H1 (cell line): ENCODE data around the gene CELSR1. TPM values are rescaled to one million over a fixed set of nuclear protein-coding genes. Genes with fewer than 3 reads are reported as not detected.

ENCODE experiments used
- CTCF ChIA-PET: fragments of 300-600 bp; sonication (Branson Sonifier 250); formaldehyde crosslinking; loops from one replicate; lab custom pipeline; 2021; ENCODE audit not compliant: partially characterized antibody; lab: Charles Lee
- POLR2A ChIA-PET: fragments of 300-600 bp; sonication (Branson Sonifier 250); formaldehyde crosslinking; loops from one replicate; lab custom pipeline; 2021; ENCODE audit warnings: inconsistent platforms; ENCODE audit not compliant: partially characterized antibody; lab: Charles Lee
- DNase-seq, 2 experiments: peaks; one replicate each; pipeline versions ENCODE4 v3.0.0 to v3.0.0-alpha.2; 2010 to 2022; ENCODE audit warnings: low spot score in 2 of 2, low read depth in 1 of 2, mixed read lengths in 1 of 2
- FAIRE-seq: peaks from 2 replicates; lab custom pipeline; 2011; peaks lifted over from hg19 to GRCh38; lab: Jason Lieb, UNC
- H2AFZ ChIP-seq: 2 replicates; pipeline ENCODE4 v1.8.1; 2012; ENCODE audit warnings: low read length, inconsistent platforms
- H2AK5ac ChIP-seq: 2 replicates; pipeline ENCODE4 v1.6.1; 2013; ENCODE audit warnings: low read depth, low read length
- H2BK120ac ChIP-seq: replicated peaks from 2 replicates; pipeline ENCODE3; 2013; ENCODE audit warnings: low read depth, low read length, inconsistent platforms
- H2BK12ac ChIP-seq: 2 replicates; pipeline ENCODE4 v1.6.1; 2013; ENCODE audit warnings: low read depth, low read length
- H2BK15ac ChIP-seq: 2 replicates; pipeline ENCODE4 v1.6.1; 2013; ENCODE audit warnings: low read length
- H2BK20ac ChIP-seq: 2 replicates; pipeline ENCODE4 v1.6.1; 2013; ENCODE audit warnings: low read length
- H2BK5ac ChIP-seq: 2 replicates; pipeline ENCODE4 v1.6.1; 2013; ENCODE audit warnings: low read depth, low read length
- H3K14ac ChIP-seq: 2 replicates; pipeline ENCODE4 v1.6.1; 2013; ENCODE audit warnings: inconsistent platforms; ENCODE audit not compliant: insufficient read length
- H3K18ac ChIP-seq: 2 replicates; pipeline ENCODE4 v1.6.1; 2013; ENCODE audit warnings: low read length; ENCODE audit errors: extremely low read depth
- H3K23ac ChIP-seq: 2 replicates; pipeline ENCODE4 v1.6.1; 2013; ENCODE audit warnings: inconsistent platforms; ENCODE audit not compliant: insufficient read length
- H3K23me2 ChIP-seq: 2 replicates; pipeline ENCODE4 v1.6.1; 2013; ENCODE audit warnings: low read depth, low read length
- H3K27ac ChIP-seq: 2 replicates; pipeline ENCODE4 v1.6.1; 2011; ENCODE audit warnings: low read depth, low read length, inconsistent platforms
- H3K27me3 ChIP-seq, 4 experiments: replicated peaks in 1 of 4; 1 replicate in 1 of 4; 2 replicates in 3 of 4; pipeline versions ENCODE4 v1.6.1 to v1.8.1; 2011 to 2013; ENCODE audit warnings: low read length in 3 of 4, mild to moderate bottlenecking in 3 of 4, inconsistent platforms in 2 of 4, mixed read lengths in 2 of 4, moderate library complexity in 1 of 4; ENCODE audit not compliant: control insufficient read depth in 3 of 4, insufficient read depth in 3 of 4; ENCODE audit errors: extremely low read depth in 1 of 4
- H3K36me3 ChIP-seq, 4 experiments: 2 replicates each; pipeline versions ENCODE4 v1.6.1 to v1.8.1; 2011 to 2013; ENCODE audit warnings: mild to moderate bottlenecking in 4 of 4, low read length in 3 of 4, moderate library complexity in 2 of 4, control low read depth in 1 of 4, inconsistent platforms in 1 of 4; ENCODE audit not compliant: insufficient read depth in 4 of 4, control insufficient read depth in 2 of 4
- H3K4ac ChIP-seq: replicated peaks from 2 replicates; pipeline ENCODE3; 2013; ENCODE audit warnings: low read length, low read depth, mixed read lengths, inconsistent platforms; ENCODE audit not compliant: insufficient read length
- H3K4me1 ChIP-seq, 4 experiments: replicated peaks in 1 of 4; 1 replicate in 1 of 4; 2 replicates in 3 of 4; pipeline versions ENCODE4 v1.6.1 to v1.8.1; 2011 to 2013; ENCODE audit warnings: low read length in 3 of 4, inconsistent platforms in 2 of 4, mixed read lengths in 1 of 4; ENCODE audit not compliant: insufficient read depth in 4 of 4, control insufficient read depth in 3 of 4
- H3K4me2 ChIP-seq, 2 experiments: 2 replicates each; pipeline versions ENCODE4 v1.6.1 to v1.8.1; 2011 to 2013; ENCODE audit warnings: low read depth in 2 of 2, low read length in 2 of 2, control low read depth in 1 of 2, inconsistent platforms in 1 of 2, mild to moderate bottlenecking in 1 of 2; ENCODE audit not compliant: insufficient read depth in 1 of 2
- H3K4me3 ChIP-seq, 4 experiments: fragments of 200-600, 300-600 bp in 1 of 4; sonication (generic), shearing (Covaris generic), sonication (Bioruptor Twin) in 1 of 4; 2 replicates each; pipeline versions ENCODE4 v1.5.1 to v1.8.1; 2011 to 2016; ENCODE audit warnings: low read length in 4 of 4, low read depth in 3 of 4, control low read depth in 2 of 4, inconsistent platforms in 2 of 4, mild to moderate bottlenecking in 2 of 4, mixed read lengths in 1 of 4, moderate library complexity in 1 of 4; ENCODE audit not compliant: insufficient read depth in 2 of 4; ENCODE audit errors: extremely low read depth in 1 of 4
- H3K56ac ChIP-seq: replicated peaks from 2 replicates; pipeline ENCODE3; 2013; ENCODE audit warnings: low read depth, mild to moderate bottlenecking, mixed read lengths, low read length, inconsistent platforms; ENCODE audit not compliant: insufficient read length
- H3K79me1 ChIP-seq: 2 replicates; pipeline ENCODE4 v1.6.1; 2013; ENCODE audit warnings: low read depth, low read length, control low read depth
- H3K79me2 ChIP-seq, 2 experiments: 2 replicates each; pipeline versions ENCODE4 v1.6.1 to v1.8.1; 2012 to 2013; ENCODE audit warnings: low read length in 2 of 2, mild to moderate bottlenecking in 2 of 2, inconsistent platforms in 1 of 2; ENCODE audit not compliant: insufficient read depth in 2 of 2, control insufficient read depth in 1 of 2
- H3K9ac ChIP-seq, 4 experiments: replicated peaks in 1 of 4; 1 replicate in 1 of 4; 2 replicates in 3 of 4; pipeline versions ENCODE4 v1.6.1 to v1.8.1; 2011 to 2013; ENCODE audit warnings: low read depth in 3 of 4, low read length in 3 of 4, control low read depth in 2 of 4, mild to moderate bottlenecking in 2 of 4, moderate library complexity in 2 of 4, inconsistent platforms in 1 of 4; ENCODE audit errors: extremely low read depth in 1 of 4
- H3K9me3 ChIP-seq, 2 experiments: 2 replicates each; pipeline versions ENCODE4 v1.6.1 to v1.8.1; 2012 to 2013; ENCODE audit warnings: mild to moderate bottlenecking in 2 of 2, moderate library complexity in 2 of 2, control low read depth in 1 of 2, inconsistent platforms in 1 of 2, low read depth in 1 of 2, low read length in 1 of 2, mixed read lengths in 1 of 2; ENCODE audit not compliant: insufficient read depth in 2 of 2
- H4K20me1 ChIP-seq, 2 experiments: replicated peaks in 1 of 2; 2 replicates each; pipeline versions ENCODE3 to v1.8.1; 2011 to 2013; ENCODE audit warnings: inconsistent platforms in 2 of 2, low read length in 2 of 2, mild to moderate bottlenecking in 1 of 2; ENCODE audit not compliant: insufficient read depth in 2 of 2, control insufficient read depth in 1 of 2
- H4K5ac ChIP-seq: 2 replicates; pipeline ENCODE4 v1.6.1; 2013; ENCODE audit warnings: low read length, low read depth, mixed read lengths, inconsistent platforms; ENCODE audit not compliant: insufficient read length
- H4K8ac ChIP-seq: 2 replicates; pipeline ENCODE4 v1.8.0; 2013; ENCODE audit warnings: mild to moderate bottlenecking, moderate library complexity, low read length, inconsistent platforms; ENCODE audit not compliant: insufficient read depth; ENCODE audit errors: extremely low read depth
- H4K91ac ChIP-seq: replicated peaks from 2 replicates; pipeline ENCODE3; 2013; ENCODE audit warnings: low read length, mixed read lengths, inconsistent platforms; ENCODE audit not compliant: insufficient read length
- TAF1 ChIP-seq: IDR thresholded peaks from 2 replicates; pipeline ENCODE4 v1.6.1; 2011; ENCODE audit warnings: mild to moderate bottlenecking, low read depth, low read length
- WGBS, 2 experiments: shearing (Covaris generic) in 1 of 2; methylation state at CpG; one replicate each; pipeline versions ENCODE4 v1.1.6 to v1.1.7; 2013 to 2015; ENCODE audit warnings: low lambda C conversion rate in 2 of 2, mixed read lengths in 2 of 2, inconsistent platforms in 1 of 2, low coverage in 1 of 2, missing lambda C conversion rate in 1 of 2; ENCODE audit not compliant: insufficient replicate concordance in 2 of 2, insufficient coverage in 1 of 2, insufficient read length in 1 of 2; ENCODE audit errors: extremely low coverage in 1 of 2, missing lambda C conversion rate in 1 of 2; 5-methylcytosine and 5-hydroxymethylcytosine counted together
- polyA plus RNA-seq, 7 experiments: library from polyadenylated mRNA; depleted of rRNA in 3 of 7; stranded (reverse) in 5 of 7; unstranded in 2 of 7; fragments of >200 nt in 5 of 7; fragments of 200-250 nt in 2 of 7; gene quantifications; 1 replicate in 5 of 7; 2 replicates in 1 of 7; 4 replicates in 1 of 7; pipeline versions ENCODE4 v1.2.1 to v1.2.3, GENCODE V29; 2011 to 2013; ENCODE audit warnings: missing spikeins in 2 of 7, mixed read lengths in 2 of 7
- total RNA-seq: library from RNA; stranded (reverse); fragmentation: NEBNext Ultra II Directional; extraction: Animal tissue kit (Norgen Biotek cat#: 25700); gene quantifications from 2 replicates; pipeline ENCODE4 v1.2.1, GENCODE V29; 2021
- TF ChIP-seq, protein P1 (sequence below): IDR thresholded peaks from 2 replicates; pipeline ENCODE4 v1.6.1; 2012; ENCODE audit warnings: inconsistent platforms

The CELSR1 gene
- total and polyA plus RNA-seq, 2 of the 8 experiments (the other 6 are each of a cell fraction or from before 2014, with no cell fraction given), result 9.0 to 12.4 TPM

DNA sequence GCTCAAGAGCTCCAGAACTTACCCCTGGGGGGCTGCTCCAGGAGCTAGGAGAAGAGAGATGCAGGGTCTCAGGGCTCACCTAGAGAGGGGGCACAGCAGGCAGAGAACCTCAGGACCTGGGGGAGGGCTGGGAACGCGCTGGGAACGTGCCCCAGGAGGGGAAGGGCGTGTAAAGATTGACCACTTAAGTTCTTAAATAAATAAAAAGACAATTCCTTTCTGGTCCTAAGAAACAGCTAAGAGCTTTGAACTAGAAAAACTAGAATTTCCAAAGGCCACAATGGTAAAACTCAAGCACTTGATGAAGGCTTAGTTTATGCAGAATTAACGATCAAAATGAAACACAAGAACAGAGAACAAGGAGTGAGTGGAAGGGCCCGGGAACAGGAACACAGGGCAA, 89.1 kb downstream of the CELSR1 start:
- Histone ChIP-seq H2BK20ac (no peak overlapping the region), H3K4me3 (no peak overlapping the region), H2AFZ (no peak overlapping the region), H2BK120ac (no peak overlapping the region), H3K79me1 (peaks cover 2% of the 10 kb centered on the region; the same call in 1 of the 2 replicates), H3K4me2 (no peak overlapping the region), H3K36me3 (0 out of 8 replicates have a peak, but pooled peaks cover 0 to 2% (median 0%) of the 10 kb centered on the region in 4 experiments), H3K27ac (no peak overlapping the region), H2BK5ac (no peak overlapping the region), H2AK5ac (no peak overlapping the region), H2BK12ac (no peak overlapping the region), H3K23ac (no peak overlapping the region), H3K9me3 (no peaks in the 10 kb centered on the region), H3K4ac (no peak overlapping the region), H3K27me3 (no peaks in the 10 kb centered on the region), H2BK15ac (no peak overlapping the region), H3K14ac (no peak overlapping the region), H3K79me2 (no peaks in the 10 kb centered on the region), H4K5ac (no peak overlapping the region), H4K91ac (no peak overlapping the region), H3K23me2 (peaks cover 6% of the 10 kb centered on the region; the same call in 1 of the 2 replicates), H4K8ac (no peak overlapping the region), H3K56ac (no peak overlapping the region), H3K18ac (no peak overlapping the region), H4K20me1 (peaks cover 0 to 7% of the 10 kb centered on the region in 2 experiments), H3K4me1 (peaks cover 2 to 9% (median 9%) of the 10 kb centered on the region in 4 experiments), H3K9ac (no peak overlapping the region)
- DNase-seq (no peak), FAIRE-seq (no peak)
- WGBS, 2 experiments, result 81% methylated on average over 6 of the region's 6 CpGs; no CpG with 5 or more reads in 1 of the 2 experiments
- ChIA-PET POLR2A (interaction anchor here (0.7 to 0.8 kb wide), 2 partner anchors 8 to 13 kb away, joined by 3 read pairs; no protein-coding TSS in a partner anchor), CTCF (interaction anchor here (0.9 to 3.2 kb wide), 6 partner anchors 9 to 115 kb away, joined by 3 to 14 read pairs (median 4); no protein-coding TSS in a partner anchor)
- no peak for TF ChIP-seq TAF1
- TF ChIP-seq, protein P1, sequence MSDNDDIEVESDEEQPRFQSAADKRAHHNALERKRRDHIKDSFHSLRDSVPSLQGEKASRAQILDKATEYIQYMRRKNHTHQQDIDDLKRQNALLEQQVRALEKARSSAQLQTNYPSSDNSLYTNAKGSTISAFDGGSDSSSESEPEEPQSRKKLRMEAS, result no peak
